NB4 (cell line): ENCODE measurements around the gene TAPT1.

ENCODE experiments used
- DNase-seq: peaks from one replicate; pipeline ENCODE4 v3.0.0; 2010; ENCODE audit warnings: low read depth
- H3K4me3 ChIP-seq: one replicate; pipeline ENCODE4 v1.5.1; 2011; ENCODE audit warnings: mild to moderate bottlenecking, low read depth, low read length, moderate library complexity
- MYC ChIP-seq: IDR thresholded peaks from 2 replicates; pipeline ENCODE4 v1.6.1; 2011; ENCODE audit warnings: low read depth, low read length
- POLR2A ChIP-seq: IDR thresholded peaks from 2 replicates; pipeline ENCODE4 v1.6.1; 2011; ENCODE audit warnings: mild to moderate bottlenecking; ENCODE audit not compliant: insufficient read length; ENCODE audit errors: extremely low read depth
- TF ChIP-seq, protein P1 (sequence below): IDR thresholded peaks from one replicate; pipeline ENCODE4 v1.5.1; 2012; ENCODE audit warnings: low read depth, low read length
- TF ChIP-seq, protein P2 (sequence below): IDR thresholded peaks from 2 replicates; pipeline ENCODE4 v1.6.1; 2011; ENCODE audit warnings: low read depth, low read length

TAPT1 gene

DNA sequence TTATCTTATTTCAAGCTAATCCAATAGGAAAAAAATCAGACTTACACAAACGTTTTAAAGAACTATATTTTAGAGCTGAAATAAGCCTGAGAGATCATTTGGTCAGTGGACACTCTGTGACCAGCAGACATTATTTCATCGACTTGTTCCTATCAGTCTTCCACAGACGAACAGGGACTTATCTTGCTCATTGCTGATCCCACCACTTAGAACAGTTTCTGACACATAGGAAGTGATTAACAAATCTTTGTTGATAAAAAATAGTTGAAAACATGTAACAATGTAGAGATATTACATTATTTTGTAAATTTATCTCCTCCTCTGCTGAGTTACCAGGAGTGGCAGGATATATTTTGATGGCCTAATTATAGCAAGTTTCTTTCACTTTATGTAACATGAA lies 65.8 kb downstream of the TAPT1 start:
- no peak for DNase-seq
- no peak for TF ChIP-seq MYC
- no peak for TF ChIP-seq POLR2A
- TF ChIP-seq, protein P1, sequence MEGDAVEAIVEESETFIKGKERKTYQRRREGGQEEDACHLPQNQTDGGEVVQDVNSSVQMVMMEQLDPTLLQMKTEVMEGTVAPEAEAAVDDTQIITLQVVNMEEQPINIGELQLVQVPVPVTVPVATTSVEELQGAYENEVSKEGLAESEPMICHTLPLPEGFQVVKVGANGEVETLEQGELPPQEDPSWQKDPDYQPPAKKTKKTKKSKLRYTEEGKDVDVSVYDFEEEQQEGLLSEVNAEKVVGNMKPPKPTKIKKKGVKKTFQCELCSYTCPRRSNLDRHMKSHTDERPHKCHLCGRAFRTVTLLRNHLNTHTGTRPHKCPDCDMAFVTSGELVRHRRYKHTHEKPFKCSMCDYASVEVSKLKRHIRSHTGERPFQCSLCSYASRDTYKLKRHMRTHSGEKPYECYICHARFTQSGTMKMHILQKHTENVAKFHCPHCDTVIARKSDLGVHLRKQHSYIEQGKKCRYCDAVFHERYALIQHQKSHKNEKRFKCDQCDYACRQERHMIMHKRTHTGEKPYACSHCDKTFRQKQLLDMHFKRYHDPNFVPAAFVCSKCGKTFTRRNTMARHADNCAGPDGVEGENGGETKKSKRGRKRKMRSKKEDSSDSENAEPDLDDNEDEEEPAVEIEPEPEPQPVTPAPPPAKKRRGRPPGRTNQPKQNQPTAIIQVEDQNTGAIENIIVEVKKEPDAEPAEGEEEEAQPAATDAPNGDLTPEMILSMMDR, result no peak
- TF ChIP-seq, protein P2, sequence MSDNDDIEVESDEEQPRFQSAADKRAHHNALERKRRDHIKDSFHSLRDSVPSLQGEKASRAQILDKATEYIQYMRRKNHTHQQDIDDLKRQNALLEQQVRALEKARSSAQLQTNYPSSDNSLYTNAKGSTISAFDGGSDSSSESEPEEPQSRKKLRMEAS, result no peak

DNA sequence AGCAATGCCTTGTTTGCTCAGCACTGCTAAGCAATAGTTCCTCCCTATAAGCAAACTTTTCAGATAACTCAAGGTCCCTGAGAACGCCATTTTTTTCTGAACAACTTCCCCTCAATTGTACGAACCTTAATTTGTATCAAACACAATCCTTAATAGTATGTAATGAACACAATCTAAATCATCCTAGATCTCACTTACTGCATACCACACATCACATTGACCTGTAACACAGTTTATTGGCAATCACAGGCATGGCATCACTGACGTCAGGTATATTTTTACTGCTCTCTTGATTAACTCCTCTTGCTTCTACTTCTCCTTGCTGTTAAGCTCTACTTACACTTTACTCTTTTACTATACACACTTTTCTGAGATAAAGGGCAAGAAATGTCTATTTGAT lies 67.0 kb downstream of the TAPT1 start:
- TF ChIP-seq, protein P2, result no peak
- TF ChIP-seq, protein P1, result no peak
- DNase-seq, result no peak

More for the DNA sequence above, 65.8 kb downstream of the TAPT1 start:
- H3K4me3 ChIP-seq, result no peak overlapping the region

DNA sequence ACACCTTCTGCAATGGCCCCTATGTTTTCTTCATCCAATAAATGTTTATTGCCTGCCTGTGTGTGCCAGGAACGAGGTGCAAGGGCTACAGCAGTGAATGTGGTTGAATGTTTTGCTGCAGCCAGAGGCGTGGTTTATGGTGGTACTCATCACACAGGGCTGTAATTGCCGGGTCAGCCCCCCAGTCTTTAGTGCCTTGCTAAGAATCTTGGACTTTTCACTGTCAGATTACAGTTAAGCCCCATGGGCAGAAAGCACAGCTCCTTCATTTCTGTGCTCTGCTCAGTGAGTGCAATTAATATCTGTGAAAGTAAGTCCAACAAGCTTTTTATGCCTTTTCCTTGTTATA lies 67.8 kb downstream of the TAPT1 start:
- DNase-seq, result no peak
- no peak overlapping the region for H3K4me3 ChIP-seq
- TF ChIP-seq, protein P1, result no peak
- TF ChIP-seq, protein P2, result no peak
- no peak for TF ChIP-seq MYC
- TF ChIP-seq POLR2A, result no peak

More for the DNA sequence above, 67.0 kb downstream of the TAPT1 start:
- no peak overlapping the region for H3K4me3 ChIP-seq

DNA sequence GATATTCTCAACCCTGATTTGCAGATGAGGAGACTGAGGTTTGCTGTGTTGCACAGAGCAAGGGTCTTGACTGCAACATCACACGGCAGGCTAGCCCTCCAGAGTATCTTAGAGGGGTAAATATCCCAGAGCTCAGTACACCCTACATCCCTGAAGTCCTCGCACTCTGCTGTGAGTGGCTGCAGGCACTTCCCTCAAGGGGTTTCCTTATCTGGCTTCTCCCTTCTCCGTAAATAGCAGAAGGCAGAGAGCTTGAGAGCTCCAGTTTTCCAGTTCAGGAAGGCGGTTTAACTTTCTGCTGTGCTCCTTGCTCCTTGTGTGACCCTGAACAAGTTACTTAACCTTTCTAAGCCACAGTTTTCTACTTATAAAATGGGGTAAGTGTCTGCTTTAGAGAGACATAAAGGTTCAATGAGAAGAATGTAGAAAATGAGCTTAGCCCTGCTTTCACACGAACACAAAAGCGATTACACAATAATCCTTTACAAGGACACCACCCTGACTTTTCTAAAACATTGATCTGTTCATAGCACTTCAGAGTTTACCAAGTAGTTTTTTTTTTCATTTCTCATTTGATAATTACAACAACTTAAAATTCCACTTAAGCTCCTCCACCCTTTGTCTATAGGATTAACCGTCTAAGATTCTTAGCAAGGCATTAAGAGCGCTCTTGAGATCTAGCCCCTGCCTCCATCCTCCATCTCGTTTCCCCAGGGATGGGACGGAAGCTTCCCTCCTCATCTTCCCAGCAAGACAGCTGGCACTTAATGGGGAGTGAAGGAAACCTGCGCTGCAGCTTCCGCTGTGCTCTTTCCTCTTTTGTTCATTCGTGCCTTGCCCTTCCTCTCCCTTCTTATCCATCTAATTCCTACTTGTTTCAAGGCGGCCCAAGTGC lies 68.4 kb downstream of the TAPT1 start:
- DNase-seq, result no peak
- no peak overlapping the region for H3K4me3 ChIP-seq
- TF ChIP-seq POLR2A (no peak), MYC (no peak)
- TF ChIP-seq, protein P1, result no peak
- TF ChIP-seq, protein P2, result no peak

DNA sequence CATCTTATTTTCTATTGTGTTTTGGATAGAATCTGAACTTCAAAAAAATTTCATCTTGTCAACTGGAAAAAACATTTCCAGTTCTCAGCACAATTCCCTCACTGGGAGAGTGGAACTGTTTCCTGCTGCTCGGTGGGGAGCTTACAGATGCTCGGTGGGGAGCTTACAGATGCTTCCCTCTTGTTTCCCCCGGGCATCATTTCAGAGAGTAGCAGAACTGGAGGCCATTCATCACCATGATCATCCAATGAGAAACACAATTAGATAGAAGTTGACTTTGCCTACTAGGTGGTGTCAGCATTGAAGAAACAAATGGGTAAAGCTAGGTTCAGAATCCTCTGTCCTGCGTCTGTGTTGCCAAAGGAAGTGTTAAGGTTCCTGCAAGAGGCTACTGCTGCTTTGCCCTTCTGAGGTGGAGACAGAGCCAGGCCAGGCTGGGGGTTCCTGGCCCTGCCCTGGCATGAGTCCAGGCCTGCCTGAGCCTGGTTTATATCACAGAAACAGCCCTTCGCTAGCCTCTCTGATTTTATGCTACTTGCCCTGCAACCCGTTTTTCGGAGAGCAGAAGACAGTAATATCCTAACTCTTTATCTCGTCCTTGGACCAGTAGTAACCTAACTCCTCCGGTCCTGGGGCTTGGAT lies 70.6 kb downstream of the TAPT1 start:
- TF ChIP-seq, protein P2, result no peak
- TF ChIP-seq MYC (no peak), POLR2A (no peak)
- TF ChIP-seq, protein P1, result no peak
- no peak overlapping the region for H3K4me3 ChIP-seq
- no peak for DNase-seq
